ENCODE results near the gene ZSCAN12.

GRCh38 chr6:28369463-28369862 is 30.1 kb downstream of the ZSCAN12 start:
- TF ChIP-seq CTCF (IDR thresholded peaks at IDR 0.05): no peak
- no peak for TF ChIP-seq EP300 (IDR thresholded peaks at IDR 0.05)

All from ovary (tissue), 3 donors.